Left lung (tissue), 10 donors: ENCODE data around the gene PTRH1. TPM values are rescaled to one million over a fixed set of nuclear protein-coding genes. Genes with fewer than 3 reads are reported as not detected.

Experiments used
- ATAC-seq: fragments of 200-7000 bp; cut with Tn5 transposase; one replicate; pipeline ENCODE4 v1.9.1; 2020; ENCODE audit warnings: moderate library complexity
- DNase-seq, 4 donors: peaks; one replicate each; pipeline ENCODE4 v3.0.0-alpha.2; 2013 to 2020
- H3K27ac ChIP-seq, 2 donors: fragments of 200-600 bp; sonication (generic) in 1 of 2; one replicate each; pipeline versions ENCODE4 v1.5.0 to v1.8.0; 2020 to 2021
- H3K27me3 ChIP-seq, 2 donors: fragments of 200-600 bp; sonication (generic) in 1 of 2; one replicate each; pipeline versions ENCODE4 v1.5.0 to v1.8.0; 2020 to 2021
- H3K36me3 ChIP-seq, 2 donors: fragments of 200-600 bp; sonication (generic) in 1 of 2; one replicate each; pipeline versions ENCODE4 v1.5.0 to v1.8.0; 2020 to 2021
- H3K4me1 ChIP-seq, 2 donors: fragments of 200-600 bp; one replicate each; pipeline ENCODE4 v1.8.0; 2021
- H3K4me3 ChIP-seq, 2 donors: fragments of 200-600 bp; sonication (generic) in 1 of 2; one replicate each; pipeline versions ENCODE4 v1.5.0 to v1.8.0; 2020 to 2021; ENCODE audit warnings: mild to moderate bottlenecking in 1 of 2
- H3K9me3 ChIP-seq, 2 donors: fragments of 200-600 bp; sonication (generic) in 1 of 2; one replicate each; pipeline versions ENCODE4 v1.5.0 to v1.8.0; 2020 to 2021
- CTCF ChIP-seq, 2 donors: fragments of 200-600 bp; sonication (generic) in 1 of 2; IDR thresholded peaks; one replicate each; pipeline versions ENCODE4 v1.5.0 to v1.8.0; 2021; ENCODE audit warnings: antibody characterized with exemption in 2 of 2
- intact Hi-C, 2 donors: fragments of 100-400 bp; cut with DNase I; formaldehyde crosslinking; loops; one replicate each; pipeline versions ENCODE4 v1.11.2 to v1.14.2; 2022
- polyA plus RNA-seq, 6 donors: library from polyadenylated mRNA; unstranded; fragments of 120-200 nt; gene quantifications; one replicate each; pipeline ENCODE4 v1.2.1, GENCODE V29; 2013; ENCODE audit not compliant: insufficient read length in 6 of 6
- total RNA-seq, 2 donors: library from RNA; stranded (reverse); fragmentation: NEBNext Ultra II Directional; extraction: Animal tissue kit (Norgen Biotek cat#: 25700); gene quantifications; one replicate each; pipeline ENCODE4 v1.2.1, GENCODE V29; 2021
- donor health status: DM: no; HTN: yes; CAD: no.
- donor health status: DM: no; HTN: no; CAD: no.

PTRH1 gene
- total and polyA plus RNA-seq, 8 donors: 3.6 to 20.2 (median 6.8) TPM

- Histone ChIP-seq H3K36me3 (no peaks in the 10 kb centered on the region), H3K27ac (no peak overlapping the region), H3K4me3 (no peak overlapping the region), H3K27me3 (no peaks in the 10 kb centered on the region), H3K4me1 (peaks cover 4 to 17% of the 10 kb centered on the region in 2 donors), H3K9me3 (no peaks in the 10 kb centered on the region)
- TF ChIP-seq CTCF (IDR thresholded peaks at IDR 0.05): no peak
- intact Hi-C loops: no loop called here
- DNase-seq: no peak
- ATAC-seq: no peak
These were observed 3.6 kb downstream of the PTRH1 start for GRCh38 chr9:127711831-127712274.

GRCh38 chr9:127711226-127711701 is 4.2 kb downstream of the PTRH1 start:
- H3K27ac ChIP-seq: no peak overlapping the region
- TF ChIP-seq CTCF (IDR thresholded peaks at IDR 0.05): no peak
- no peaks in the 10 kb centered on the region for H3K27me3 ChIP-seq
- no peak for DNase-seq
- intact Hi-C loops: no loop called here
- no peaks in the 10 kb centered on the region for H3K36me3 ChIP-seq
- peaks cover 3 to 16% of the 10 kb centered on the region in 2 donors for H3K4me1 ChIP-seq
- H3K4me3 ChIP-seq: no peak overlapping the region
- ATAC-seq: no peak
- H3K9me3 ChIP-seq: no peaks in the 10 kb centered on the region

GRCh38 chr9:127710204-127710783 is 5.2 kb downstream of the PTRH1 start:
- Histone ChIP-seq H3K27me3 (no peaks in the 10 kb centered on the region), H3K27ac (no peak overlapping the region), H3K4me3 (no peak overlapping the region), H3K4me1 (peaks cover 0 to 12% of the 10 kb centered on the region in 2 donors), H3K9me3 (no peaks in the 10 kb centered on the region), H3K36me3 (no peaks in the 10 kb centered on the region)
- no peak for ATAC-seq
- no peak for DNase-seq
- TF ChIP-seq CTCF (IDR thresholded peaks at IDR 0.05): no peak
- intact Hi-C loops: no loop called here

GRCh38 chr9:127708952-127709587 is 6.4 kb downstream of the PTRH1 start:
- ATAC-seq: no peak
- TF ChIP-seq CTCF (IDR thresholded peaks at IDR 0.05): no peak
- no peaks in the 10 kb centered on the region for H3K9me3 ChIP-seq

GRCh38 chr9:127707766-127708165 is 7.7 kb downstream of the PTRH1 start:
- H3K36me3 ChIP-seq: no peaks in the 10 kb centered on the region
- H3K9me3 ChIP-seq: no peaks in the 10 kb centered on the region
- no peak for TF ChIP-seq CTCF (IDR thresholded peaks at IDR 0.05)
- no peaks in the 10 kb centered on the region for H3K4me1 ChIP-seq
- DNase-seq: no peak
- intact Hi-C loops: no loop called here
- no peak overlapping the region for H3K4me3 ChIP-seq
- H3K27ac ChIP-seq: no peak overlapping the region
- no peaks in the 10 kb centered on the region for H3K27me3 ChIP-seq
- ATAC-seq: no peak

More at GRCh38 chr9:127708952-127709587, 6.4 kb downstream of the PTRH1 start:
- peaks cover 0 to 4% of the 10 kb centered on the region in 2 donors for H3K4me1 ChIP-seq
- no peak for DNase-seq
- no peak overlapping the region for H3K4me3 ChIP-seq
- no peaks in the 10 kb centered on the region for H3K36me3 ChIP-seq
- H3K27ac ChIP-seq: no peak overlapping the region
- no peaks in the 10 kb centered on the region for H3K27me3 ChIP-seq
- intact Hi-C loops: no loop called here
